ENCODE data around the gene GAB2. TPM values are rescaled to one million over a fixed set of nuclear protein-coding genes. Genes with fewer than 3 reads are reported as not detected.
"Not testable (repeated sequence)": the region's sequence is repeated elsewhere in the genome, so short reads cannot be mapped to it uniquely, and the experiment has no call there.

The GAB2 gene, protein sequence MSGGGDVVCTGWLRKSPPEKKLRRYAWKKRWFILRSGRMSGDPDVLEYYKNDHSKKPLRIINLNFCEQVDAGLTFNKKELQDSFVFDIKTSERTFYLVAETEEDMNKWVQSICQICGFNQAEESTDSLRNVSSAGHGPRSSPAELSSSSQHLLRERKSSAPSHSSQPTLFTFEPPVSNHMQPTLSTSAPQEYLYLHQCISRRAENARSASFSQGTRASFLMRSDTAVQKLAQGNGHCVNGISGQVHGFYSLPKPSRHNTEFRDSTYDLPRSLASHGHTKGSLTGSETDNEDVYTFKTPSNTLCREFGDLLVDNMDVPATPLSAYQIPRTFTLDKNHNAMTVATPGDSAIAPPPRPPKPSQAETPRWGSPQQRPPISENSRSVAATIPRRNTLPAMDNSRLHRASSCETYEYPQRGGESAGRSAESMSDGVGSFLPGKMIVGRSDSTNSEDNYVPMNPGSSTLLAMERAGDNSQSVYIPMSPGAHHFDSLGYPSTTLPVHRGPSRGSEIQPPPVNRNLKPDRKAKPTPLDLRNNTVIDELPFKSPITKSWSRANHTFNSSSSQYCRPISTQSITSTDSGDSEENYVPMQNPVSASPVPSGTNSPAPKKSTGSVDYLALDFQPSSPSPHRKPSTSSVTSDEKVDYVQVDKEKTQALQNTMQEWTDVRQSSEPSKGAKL
- total RNA-seq: 65.8 TPM
- long read RNA-seq, full-length matches to known transcripts: 2 of 34 reads
- long read RNA-seq, partial matches to known transcripts: 6 of 34 reads
- long read RNA-seq, other reads (novel, unspliced or antisense): 26 of 34 reads

DNA sequence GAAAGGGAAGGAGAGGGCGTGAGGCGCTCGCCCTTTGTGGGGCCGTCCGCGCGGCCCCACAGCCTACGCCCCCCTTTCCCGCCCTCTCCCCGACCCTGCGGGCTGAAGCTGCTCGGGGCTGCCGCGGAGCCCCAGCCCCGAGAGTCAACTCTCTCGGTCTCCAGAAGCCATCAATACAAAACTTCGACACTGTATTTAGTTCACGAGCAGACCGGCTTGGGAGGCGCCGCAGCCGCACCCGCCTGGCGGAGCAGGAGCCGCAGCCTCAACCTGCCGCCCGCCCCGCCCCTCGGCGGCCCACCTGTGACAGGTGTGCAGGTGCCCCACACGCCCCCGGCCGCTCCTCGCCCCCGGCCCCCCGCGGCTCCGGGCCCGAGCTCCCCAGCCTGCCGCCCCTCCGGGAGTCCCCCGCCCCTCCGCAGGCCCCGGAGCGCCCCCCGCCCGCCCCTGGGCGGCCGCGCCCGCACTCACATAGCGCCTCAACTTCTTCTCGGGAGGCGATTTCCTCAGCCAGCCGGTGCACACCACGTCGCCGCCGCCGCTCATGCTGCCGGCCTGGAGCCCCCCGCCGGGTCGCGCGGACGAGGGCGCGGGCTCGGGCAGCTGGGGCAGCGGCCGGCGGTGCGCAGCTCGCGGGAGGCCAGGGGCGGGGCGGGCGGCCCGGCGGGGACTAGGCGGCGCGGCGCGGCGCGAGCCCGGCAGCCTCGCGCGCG, at the start of gene GAB2:
TSS of gene GAB2 (minus strand) at position 646 of the 713 bp plus-strand sequence. CDS start at position 546, 100 bp downstream.
- Histone ChIP-seq H3K36me3 (no peaks in the 10 kb centered on the region), H3K4me3 (peak within 1 kb of the TSS; percentile 78), H3K27ac (peak within 1 kb of the TSS; percentile 96), H3K9me3 (no peaks in the 10 kb centered on the region), H3K4me1 (peaks cover 44% of the 10 kb centered on the region), H3K27me3 (no peaks in the 10 kb centered on the region)
- TF ChIP-seq, protein P1, sequence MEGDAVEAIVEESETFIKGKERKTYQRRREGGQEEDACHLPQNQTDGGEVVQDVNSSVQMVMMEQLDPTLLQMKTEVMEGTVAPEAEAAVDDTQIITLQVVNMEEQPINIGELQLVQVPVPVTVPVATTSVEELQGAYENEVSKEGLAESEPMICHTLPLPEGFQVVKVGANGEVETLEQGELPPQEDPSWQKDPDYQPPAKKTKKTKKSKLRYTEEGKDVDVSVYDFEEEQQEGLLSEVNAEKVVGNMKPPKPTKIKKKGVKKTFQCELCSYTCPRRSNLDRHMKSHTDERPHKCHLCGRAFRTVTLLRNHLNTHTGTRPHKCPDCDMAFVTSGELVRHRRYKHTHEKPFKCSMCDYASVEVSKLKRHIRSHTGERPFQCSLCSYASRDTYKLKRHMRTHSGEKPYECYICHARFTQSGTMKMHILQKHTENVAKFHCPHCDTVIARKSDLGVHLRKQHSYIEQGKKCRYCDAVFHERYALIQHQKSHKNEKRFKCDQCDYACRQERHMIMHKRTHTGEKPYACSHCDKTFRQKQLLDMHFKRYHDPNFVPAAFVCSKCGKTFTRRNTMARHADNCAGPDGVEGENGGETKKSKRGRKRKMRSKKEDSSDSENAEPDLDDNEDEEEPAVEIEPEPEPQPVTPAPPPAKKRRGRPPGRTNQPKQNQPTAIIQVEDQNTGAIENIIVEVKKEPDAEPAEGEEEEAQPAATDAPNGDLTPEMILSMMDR (IDR thresholded peaks at IDR 0.05): no peak
- ATAC-seq (peak; percentile 0), DNase-seq (no peak)
- intact Hi-C loops (cut with DNase I): loop anchor here (10.0 kb wide), 1 partner anchor 193 kb away; no protein-coding TSS in a partner anchor

DNA sequence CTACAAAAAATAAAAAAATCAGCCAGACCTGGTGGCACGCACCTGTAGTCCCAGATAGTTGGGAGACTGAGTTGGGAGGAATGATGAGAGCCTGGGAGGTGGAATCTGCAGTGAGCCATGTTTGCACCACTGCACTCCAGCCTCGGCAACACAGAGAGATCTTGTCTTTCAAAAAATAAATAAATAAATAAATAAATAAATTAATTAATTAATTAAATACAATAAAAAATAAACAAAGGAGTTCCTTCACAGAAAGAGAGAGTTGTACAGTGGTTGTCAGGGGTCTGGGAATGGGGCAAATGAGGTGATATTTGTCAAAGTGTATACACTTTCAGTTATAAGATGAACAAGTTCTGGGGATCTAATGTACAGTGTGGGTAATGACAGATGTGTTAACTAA, 49.8 kb upstream of the GAB2 start:
- ATAC-seq: no peak
- TF ChIP-seq, protein P1 (IDR thresholded peaks at IDR 0.05): no peak

DNA sequence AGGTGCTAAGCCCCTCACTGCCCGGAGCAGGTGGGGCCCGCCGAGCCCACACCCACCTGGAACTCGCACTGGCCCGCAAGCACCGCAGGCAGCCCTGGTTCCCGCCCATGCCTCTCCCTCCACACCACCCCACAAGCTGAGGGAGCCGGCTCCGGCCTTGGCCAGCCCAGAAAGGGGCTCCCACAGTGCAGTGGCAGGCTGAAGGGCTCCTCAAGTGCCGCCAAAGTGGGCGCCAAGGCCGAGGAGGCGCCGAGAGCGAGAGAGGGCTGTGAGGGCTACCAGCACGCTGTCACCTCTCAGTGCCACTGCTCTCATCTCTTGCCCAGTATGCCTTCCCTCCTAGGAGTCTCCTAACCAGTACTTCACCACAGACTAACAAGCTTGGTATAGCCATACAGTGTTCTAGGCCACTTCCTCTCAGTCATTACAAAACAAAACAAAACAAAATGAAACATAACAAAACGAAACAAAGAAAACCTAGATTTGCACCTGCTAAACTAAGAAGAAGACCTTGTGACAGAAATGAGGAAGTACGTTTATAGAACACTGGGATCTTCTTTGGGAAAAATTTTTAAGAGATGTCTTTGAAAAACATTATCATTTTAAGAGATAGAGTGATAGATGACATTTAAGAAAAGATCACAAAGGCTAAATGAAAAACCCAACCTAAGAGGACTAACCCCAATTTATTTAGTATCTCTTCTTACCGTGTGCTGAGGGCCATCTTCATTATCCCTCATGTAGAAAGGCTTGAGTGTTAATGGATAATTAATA, 47.7 kb upstream of the GAB2 start:
- H3K36me3 ChIP-seq: peaks cover 26% of the 10 kb centered on the region
- DNase-seq (no peak), ATAC-seq (peak; percentile 53)
- no peaks in the 10 kb centered on the region for H3K9me3 ChIP-seq
- H3K4me1 ChIP-seq: no peaks in the 10 kb centered on the region
- no peaks in the 10 kb centered on the region for H3K27me3 ChIP-seq
- intact Hi-C loops (cut with DNase I): no loop called here
- peak overlapping the region; percentile 66 for H3K27ac ChIP-seq
- no peak overlapping the region for H3K4me3 ChIP-seq
- TF ChIP-seq, protein P1 (IDR thresholded peaks at IDR 0.05): no peak

More for the DNA sequence above, 49.8 kb upstream of the GAB2 start:
- no peak overlapping the region for H3K4me3 ChIP-seq
- no peaks in the 10 kb centered on the region for H3K4me1 ChIP-seq
- no peak for DNase-seq
- no peaks in the 10 kb centered on the region for H3K9me3 ChIP-seq
- H3K36me3 ChIP-seq: peaks cover 11% of the 10 kb centered on the region
- intact Hi-C loops (cut with DNase I): no loop called here
- H3K27ac ChIP-seq: no peak overlapping the region
- no peaks in the 10 kb centered on the region for H3K27me3 ChIP-seq

DNA sequence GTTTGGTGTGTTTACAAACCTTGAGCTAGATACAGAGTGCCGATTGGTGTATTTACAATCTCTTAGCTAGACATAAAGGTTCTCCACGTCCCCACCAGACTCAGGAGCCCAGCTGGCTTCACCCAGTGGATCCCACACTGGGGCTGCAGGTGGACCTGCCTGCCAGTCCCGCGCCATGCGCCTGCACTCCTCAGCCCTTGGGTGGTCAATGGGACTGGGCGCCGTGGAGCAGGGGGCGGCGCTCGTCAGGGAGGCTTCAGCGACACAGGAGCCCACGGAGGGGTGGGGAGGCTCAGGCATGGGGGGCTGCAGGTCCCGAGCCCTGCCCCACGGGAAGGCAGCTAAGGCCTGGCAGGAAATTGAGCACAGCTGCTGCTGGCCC, 47.2 kb upstream of the GAB2 start:
- H3K4me1 ChIP-seq; H3K4me3 ChIP-seq; ATAC-seq; H3K27me3 ChIP-seq; intact Hi-C loops (cut with DNase I); DNase-seq; H3K9me3 ChIP-seq: not testable (repeated sequence)
- Histone ChIP-seq H3K27ac (peak overlapping the region; percentile 66), H3K36me3 (peaks cover 27% of the 10 kb centered on the region)

DNA sequence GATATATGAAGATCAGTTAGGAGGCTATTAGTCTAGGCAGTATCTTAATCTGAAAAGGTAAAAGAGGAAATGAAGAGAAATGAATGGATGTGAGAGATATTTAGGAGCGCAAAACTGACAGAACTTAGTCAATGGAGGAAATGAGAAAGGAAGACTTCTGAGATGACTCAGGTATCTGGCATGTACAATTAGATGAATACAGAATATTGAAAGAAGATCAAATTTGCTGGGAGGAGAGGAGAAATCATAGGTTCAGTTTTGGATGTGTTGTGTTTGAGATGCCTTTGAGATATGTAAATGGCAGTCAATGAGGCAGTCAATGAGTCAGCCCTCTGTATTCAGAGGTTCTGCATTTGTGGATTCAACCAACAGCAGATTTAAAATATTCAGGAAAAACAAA, 42.9 kb upstream of the GAB2 start:
- intact Hi-C loops (cut with DNase I): no loop called here
- TF ChIP-seq, protein P1 (IDR thresholded peaks at IDR 0.05): no peak
- Histone ChIP-seq H3K4me1 (no peaks in the 10 kb centered on the region), H3K4me3 (no peak overlapping the region), H3K27me3 (no peaks in the 10 kb centered on the region), H3K9me3 (no peaks in the 10 kb centered on the region), H3K36me3 (peaks cover 27% of the 10 kb centered on the region), H3K27ac (no peak overlapping the region)
- ATAC-seq (no peak), DNase-seq (no peak)

Data from upper lobe of right lung (tissue), 1 donor.